Coronary artery (tissue), 2 donors: ENCODE measurements around the gene PI4KA.

ENCODE experiments used
- DNase-seq: peaks from one replicate; pipeline ENCODE4 v3.0.0-alpha.2; 2017; ENCODE audit warnings: low spot score
- H3K27ac ChIP-seq, 2 donors: fragments of 200-600 bp; sonication (generic); one replicate each; pipeline ENCODE4 v1.5.1; 2016 to 2019
- H3K4me3 ChIP-seq: fragments of 200-600 bp; sonication (generic); 2 replicates; pipeline ENCODE4 v1.5.1; 2016; ENCODE audit warnings: mild to moderate bottlenecking, moderate library complexity
- CTCF ChIP-seq: fragments of 200-600 bp; sonication (generic); IDR thresholded peaks from one replicate; pipeline ENCODE4 v1.5.1; 2019; ENCODE audit warnings: antibody characterized with exemption

PI4KA gene

GRCh38 chr22:20865331-20865730 is 6.7 kb upstream of the PI4KA start:
- Histone ChIP-seq H3K4me3 (no peak overlapping the region), H3K27ac (no peak overlapping the region)
- TF ChIP-seq CTCF: no peak
- DNase-seq: no peak

GRCh38 chr22:20864186-20864908 is 5.7 kb upstream of the PI4KA start:
- DNase-seq: no peak
- Histone ChIP-seq H3K4me3 (no peak overlapping the region), H3K27ac (no peak overlapping the region)
- no peak for TF ChIP-seq CTCF

GRCh38 chr22:20863366-20863765 is 4.8 kb upstream of the PI4KA start:
- DNase-seq: no peak
- no peak for TF ChIP-seq CTCF
- H3K27ac ChIP-seq: peak overlapping the region in 1 of 2 donors; percentile 31
- H3K4me3 ChIP-seq: no peak overlapping the region

GRCh38 chr22:20862540-20862939 is 3.9 kb upstream of the PI4KA start:
- H3K27ac ChIP-seq: no peak overlapping the region
- no peak for TF ChIP-seq CTCF

GRCh38 chr22:20859615-20860014 is 1.0 kb upstream of the PI4KA start:
- TF ChIP-seq CTCF: no peak

More at GRCh38 chr22:20862540-20862939, 3.9 kb upstream of the PI4KA start:
- H3K4me3 ChIP-seq: no peak overlapping the region
- DNase-seq: no peak

GRCh38 chr22:20857838-20858614 is 585 bp downstream of the PI4KA start:
- TF ChIP-seq CTCF: no peak
- peak; percentile 93 for DNase-seq
- Histone ChIP-seq H3K27ac (peak overlapping the region; percentile 70 to 94), H3K4me3 (peak overlapping the region; percentile 95)

More at GRCh38 chr22:20859615-20860014, 1.0 kb upstream of the PI4KA start:
- peak overlapping the region; percentile 95 for H3K4me3 ChIP-seq
- H3K27ac ChIP-seq: peak overlapping the region in 1 of 2 donors; percentile 94
- no peak for DNase-seq
